Tibial nerve (tissue), 4 donors: ENCODE results near the gene ATG101. TPM values are rescaled to one million over a fixed set of nuclear protein-coding genes. Genes with fewer than 3 reads are reported as not detected.

Source experiments
- DNase-seq, 2 donors: peaks; one replicate each; pipeline ENCODE4 v3.0.0-alpha.2; 2019; ENCODE audit warnings: low spot score in 2 of 2
- H3K27ac ChIP-seq, 4 donors: fragments of 200-600 bp; sonication (generic) in 3 of 4; one replicate each; pipeline ENCODE4 v1.5.1; 2017 to 2019; ENCODE audit warnings: mild to moderate bottlenecking in 1 of 4
- H3K27me3 ChIP-seq, 2 donors: fragments of 200-600 bp; sonication (generic) in 1 of 2; one replicate each; pipeline versions ENCODE4 v1.5.1 to v1.6.0; 2017 to 2019
- H3K36me3 ChIP-seq, 3 donors: fragments of 200-600 bp; sonication (generic); one replicate each; pipeline ENCODE4 v1.5.1; 2018 to 2019
- H3K4me1 ChIP-seq, 4 donors: fragments of 200-600 bp; sonication (generic) in 3 of 4; one replicate each; pipeline ENCODE4 v1.5.1; 2017 to 2019
- H3K4me3 ChIP-seq, 4 donors: fragments of 200-600 bp; sonication (generic) in 3 of 4; one replicate each; pipeline ENCODE4 v1.5.1; 2017 to 2019; ENCODE audit warnings: mild to moderate bottlenecking in 1 of 4, moderate library complexity in 1 of 4
- H3K9me3 ChIP-seq, 4 donors: fragments of 200-600 bp; sonication (generic) in 3 of 4; one replicate each; pipeline ENCODE4 v1.5.1; 2017 to 2019
- EP300 ChIP-seq, 2 donors: sonication (generic); formaldehyde crosslinking; IDR thresholded peaks; one replicate each; pipeline ENCODE4 v1.6.1; 2017; ENCODE audit warnings: antibody characterized with exemption in 2 of 2, mild to moderate bottlenecking in 1 of 2
- POLR2A ChIP-seq, 2 donors: fragments of 450-650 bp; IDR thresholded peaks; one replicate each; pipeline ENCODE4 v1.6.1; 2017; ENCODE audit warnings: antibody characterized with exemption in 2 of 2, mild to moderate bottlenecking in 2 of 2, moderate library complexity in 2 of 2
- WGBS, 2 donors: methylation state at CpG; one replicate each; pipeline ENCODE4 v1.1.5; 2018; 5-methylcytosine and 5-hydroxymethylcytosine counted together
- total RNA-seq, 4 donors: library from RNA; depleted of rRNA; stranded (reverse); fragments of >200 nt; gene quantifications; one replicate each; pipeline ENCODE4 v1.1.0, GENCODE V29; 2016
- TF ChIP-seq, protein P1 (sequence below), 5 experiments: fragments of 200-600 bp in 3 of 5; fragments of 450-650 bp in 2 of 5; sonication (generic) in 3 of 5; IDR thresholded peaks; one replicate each; pipeline ENCODE4 v1.5.1; 2016 to 2019; ENCODE audit warnings: antibody characterized with exemption in 5 of 5, mild to moderate bottlenecking in 3 of 5, moderate library complexity in 2 of 5

Gene ATG101
- total RNA-seq, 4 donors from 2014 or later, result 32.6 to 49.6 (median 37.5) TPM

DNA sequence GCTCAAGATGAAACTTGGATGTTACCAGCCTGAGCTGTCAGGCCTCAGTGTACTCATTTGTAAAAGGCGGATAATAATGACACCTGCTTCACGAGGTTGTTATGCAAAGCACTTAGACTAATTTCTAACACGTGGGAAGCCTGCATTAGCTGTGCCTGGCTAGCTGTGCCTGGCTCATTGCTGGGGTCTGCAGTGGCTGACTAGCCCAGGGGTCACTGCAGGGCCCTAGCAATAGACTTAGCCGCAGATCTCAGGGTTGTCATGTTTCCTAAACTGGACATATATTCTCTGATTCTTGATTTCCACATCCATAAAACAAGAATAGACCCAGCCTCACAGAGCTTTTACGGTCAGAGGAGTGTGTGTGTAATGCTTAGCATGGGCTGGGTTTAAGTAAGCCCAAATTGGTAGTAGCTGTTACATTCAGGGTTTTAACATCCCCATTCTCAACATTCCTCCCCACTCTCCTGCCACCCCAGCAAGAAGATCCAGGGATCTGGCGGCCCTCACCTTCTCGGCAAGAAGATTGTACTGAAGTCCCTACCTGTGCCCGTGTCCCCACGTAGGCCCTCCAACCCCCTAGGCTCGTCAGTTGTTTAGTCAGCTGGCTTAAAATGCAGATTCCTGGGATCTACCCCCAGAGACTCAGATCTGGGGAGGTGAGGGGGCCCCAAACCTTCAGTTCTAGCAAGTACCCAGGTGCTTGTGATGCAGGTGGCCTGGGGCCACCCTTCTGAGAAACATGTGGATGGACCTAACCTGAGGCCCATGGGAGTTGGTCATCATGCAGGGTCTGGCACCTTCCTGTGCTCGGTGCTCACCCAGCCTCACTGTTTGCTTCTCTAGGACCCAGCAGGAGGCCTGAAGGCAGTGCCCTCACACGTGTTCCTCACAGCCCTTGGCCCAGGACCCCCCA, 9.9 kb upstream of the ATG101 start:
- H3K27me3 ChIP-seq, result no peaks in the 10 kb centered on the region
- H3K27ac ChIP-seq, result peak overlapping the region; percentile 82 to 99 (median 95)
- DNase-seq, result no peak
- peaks cover 0 to 88% (median 35%) of the 10 kb centered on the region in 4 donors for H3K4me1 ChIP-seq
- H3K9me3 ChIP-seq, result no peaks in the 10 kb centered on the region
- WGBS, 2 donors, result 63 to 74% methylated on average over 11 to 12 of the region's 12 CpGs
- H3K4me3 ChIP-seq, result no peak overlapping the region
- peaks cover 2 to 52% (median 10%) of the 10 kb centered on the region in 3 donors for H3K36me3 ChIP-seq
- no peak for TF ChIP-seq POLR2A (IDR thresholded peaks at IDR 0.05)
- TF ChIP-seq, protein P1, sequence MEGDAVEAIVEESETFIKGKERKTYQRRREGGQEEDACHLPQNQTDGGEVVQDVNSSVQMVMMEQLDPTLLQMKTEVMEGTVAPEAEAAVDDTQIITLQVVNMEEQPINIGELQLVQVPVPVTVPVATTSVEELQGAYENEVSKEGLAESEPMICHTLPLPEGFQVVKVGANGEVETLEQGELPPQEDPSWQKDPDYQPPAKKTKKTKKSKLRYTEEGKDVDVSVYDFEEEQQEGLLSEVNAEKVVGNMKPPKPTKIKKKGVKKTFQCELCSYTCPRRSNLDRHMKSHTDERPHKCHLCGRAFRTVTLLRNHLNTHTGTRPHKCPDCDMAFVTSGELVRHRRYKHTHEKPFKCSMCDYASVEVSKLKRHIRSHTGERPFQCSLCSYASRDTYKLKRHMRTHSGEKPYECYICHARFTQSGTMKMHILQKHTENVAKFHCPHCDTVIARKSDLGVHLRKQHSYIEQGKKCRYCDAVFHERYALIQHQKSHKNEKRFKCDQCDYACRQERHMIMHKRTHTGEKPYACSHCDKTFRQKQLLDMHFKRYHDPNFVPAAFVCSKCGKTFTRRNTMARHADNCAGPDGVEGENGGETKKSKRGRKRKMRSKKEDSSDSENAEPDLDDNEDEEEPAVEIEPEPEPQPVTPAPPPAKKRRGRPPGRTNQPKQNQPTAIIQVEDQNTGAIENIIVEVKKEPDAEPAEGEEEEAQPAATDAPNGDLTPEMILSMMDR (IDR thresholded peaks at IDR 0.05), result no peak
- peak in 1 of 2 donors; percentile 58 for TF ChIP-seq EP300 (IDR thresholded peaks at IDR 0.05)

- peaks cover 0 to 44% (median 4%) of the 10 kb centered on the region in 3 donors for H3K36me3 ChIP-seq
- H3K27ac ChIP-seq, result peak overlapping the region; percentile 82 to 99 (median 95)
- WGBS, 2 donors, result 55 to 76% methylated on average over 14 of the region's 14 CpGs
- H3K4me1 ChIP-seq, result peaks cover 0 to 89% (median 38%) of the 10 kb centered on the region in 4 donors
- H3K27me3 ChIP-seq, result no peaks in the 10 kb centered on the region
- DNase-seq, result no peak
- TF ChIP-seq EP300 (IDR thresholded peaks at IDR 0.05) (no peak), POLR2A (IDR thresholded peaks at IDR 0.05) (no peak)
- TF ChIP-seq, protein P1 (IDR thresholded peaks at IDR 0.05), result no peak
- H3K9me3 ChIP-seq, result no peaks in the 10 kb centered on the region
- H3K4me3 ChIP-seq, result no peak overlapping the region
Observed at GRCh38 chr12:52060498-52061177, 9.1 kb upstream of the ATG101 start.

GRCh38 chr12:52061470-52062166, 8.2 kb upstream of the ATG101 start:
- peaks cover 0 to 85% (median 38%) of the 10 kb centered on the region in 4 donors for H3K4me1 ChIP-seq
- no peaks in the 10 kb centered on the region for H3K27me3 ChIP-seq
- H3K36me3 ChIP-seq, result peaks cover 0 to 35% (median 4%) of the 10 kb centered on the region in 3 donors
- H3K27ac ChIP-seq, result peak overlapping the region; percentile 82 to 99 (median 95)
- no peak overlapping the region for H3K4me3 ChIP-seq
- H3K9me3 ChIP-seq, result no peaks in the 10 kb centered on the region
- DNase-seq, result peak in 1 of 2 donors; percentile 42
- TF ChIP-seq POLR2A (IDR thresholded peaks at IDR 0.05) (peak in 1 of 2 donors; percentile 39), EP300 (IDR thresholded peaks at IDR 0.05) (peak; percentile 74 to 91)
- TF ChIP-seq, protein P1 (IDR thresholded peaks at IDR 0.05), result peak in 1 of 5 experiments; percentile 17
- WGBS, 2 donors, result 50% methylated on average over 12 of the region's 12 CpGs

- WGBS, 2 donors, result 40% methylated on average over 5 of the region's 6 CpGs
- Histone ChIP-seq H3K4me1 (peaks cover 0 to 80% (median 34%) of the 10 kb centered on the region in 4 donors), H3K27ac (peak overlapping the region; percentile 82 to 99 (median 95)), H3K4me3 (no peak overlapping the region), H3K27me3 (no peaks in the 10 kb centered on the region), H3K36me3 (peaks cover 0 to 27% (median under 1%) of the 10 kb centered on the region in 3 donors), H3K9me3 (no peaks in the 10 kb centered on the region)
- no peak for DNase-seq
- TF ChIP-seq, protein P1 (IDR thresholded peaks at IDR 0.05), result no peak
- TF ChIP-seq EP300 (IDR thresholded peaks at IDR 0.05) (no peak), POLR2A (IDR thresholded peaks at IDR 0.05) (no peak)
Observed at GRCh38 chr12:52062167-52063081, 7.4 kb upstream of the ATG101 start.
